Subcutaneous abdominal adipose tissue (tissue), 5 donors: ENCODE measurements around the gene NCAN.
"Not testable (repeated sequence)": the region's sequence is repeated elsewhere in the genome, so short reads cannot be mapped to it uniquely, and the experiment has no call there.

Experiments
- H3K27ac ChIP-seq: one replicate; pipeline ENCODE4 v1.7.0; 2013; ENCODE audit warnings: low read depth, mild to moderate bottlenecking, inconsistent platforms, low read length, moderate library complexity
- H3K27me3 ChIP-seq, 5 donors: one replicate each; pipeline ENCODE4 v1.7.0; 2013; ENCODE audit warnings: low read length in 5 of 5, inconsistent platforms in 1 of 5; ENCODE audit not compliant: control insufficient read depth in 5 of 5, insufficient read depth in 4 of 5
- H3K36me3 ChIP-seq, 5 donors: one replicate each; pipeline ENCODE4 v1.7.0; 2013; ENCODE audit warnings: low read length in 5 of 5; ENCODE audit not compliant: control insufficient read depth in 5 of 5, insufficient read depth in 5 of 5
- H3K4me1 ChIP-seq, 5 donors: one replicate each; pipeline ENCODE4 v1.7.0; 2013; ENCODE audit warnings: low read length in 5 of 5, mild to moderate bottlenecking in 3 of 5, moderate library complexity in 1 of 5; ENCODE audit not compliant: control insufficient read depth in 5 of 5, insufficient read depth in 5 of 5
- H3K4me3 ChIP-seq, 5 donors: one replicate each; pipeline ENCODE4 v1.7.0; 2013; ENCODE audit warnings: low read length in 5 of 5, low read depth in 1 of 5
- H3K9ac ChIP-seq, 5 donors: one replicate each; pipeline ENCODE4 v1.7.0; 2013; ENCODE audit warnings: low read length in 5 of 5, mild to moderate bottlenecking in 4 of 5, moderate library complexity in 3 of 5
- H3K9me3 ChIP-seq, 5 donors: one replicate each; pipeline ENCODE4 v1.7.0; 2013; ENCODE audit warnings: low read length in 5 of 5; ENCODE audit not compliant: control insufficient read depth in 5 of 5
- donor health status: healthy.
- donor health status: healthy.
- donor health status: healthy.
- donor health status: healthy.
- donor health status: healthy.

The NCAN gene

GRCh38 chr19:19173243-19173642 lies 38.5 kb upstream of the NCAN start:
- not testable (repeated sequence) for H3K4me3 ChIP-seq, H3K27ac ChIP-seq, H3K9ac ChIP-seq, H3K9me3 ChIP-seq, H3K27me3 ChIP-seq
- Histone ChIP-seq H3K4me1 (peaks cover 0 to 42% (median 35%) of the 10 kb centered on the region in 5 donors), H3K36me3 (peaks cover 0 to 20% (median 13%) of the 10 kb centered on the region in 5 donors)

DNA sequence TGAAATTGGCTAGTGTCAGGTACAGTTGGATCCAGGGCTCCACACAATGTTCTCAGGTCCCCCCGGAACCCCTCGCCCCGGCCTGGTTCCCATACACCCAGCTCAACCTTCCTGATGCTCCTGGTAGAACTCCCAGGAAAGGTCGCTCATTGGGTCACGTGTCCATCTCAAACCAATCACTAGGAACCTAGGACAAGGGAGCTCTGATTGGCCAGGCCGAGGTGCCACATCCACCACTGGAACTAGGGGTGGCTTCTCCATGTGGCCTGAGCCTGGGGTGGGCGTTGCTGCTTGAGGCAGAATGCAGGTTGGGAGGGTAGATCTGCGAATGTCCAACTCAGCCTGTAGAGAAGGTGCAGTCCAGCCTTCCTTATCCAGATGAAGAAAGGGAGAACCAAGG lies 34.8 kb upstream of the NCAN start:
- H3K4me3 ChIP-seq: no peak overlapping the region
- no peak overlapping the region for H3K9ac ChIP-seq
- peaks cover 0 to 52% (median 31%) of the 10 kb centered on the region in 5 donors for H3K36me3 ChIP-seq
- H3K4me1 ChIP-seq: peaks cover 0 to 25% (median 13%) of the 10 kb centered on the region in 5 donors
- H3K27ac ChIP-seq: no peak overlapping the region
- H3K9me3 ChIP-seq: peaks cover 0 to 7% (median 3%) of the 10 kb centered on the region in 5 donors
- H3K27me3 ChIP-seq: no peaks in the 10 kb centered on the region

- Histone ChIP-seq H3K4me3 (no peak overlapping the region), H3K27ac (no peak overlapping the region), H3K4me1 (peaks cover 0 to 13% (median 7%) of the 10 kb centered on the region in 5 donors), H3K9ac (no peak overlapping the region), H3K36me3 (peaks cover 0 to 65% (median 39%) of the 10 kb centered on the region in 5 donors), H3K27me3 (no peaks in the 10 kb centered on the region), H3K9me3 (peaks cover 0 to 7% (median 3%) of the 10 kb centered on the region in 5 donors)
Observed at GRCh38 chr19:19179548-19180441, 32.0 kb upstream of the NCAN start.

DNA sequence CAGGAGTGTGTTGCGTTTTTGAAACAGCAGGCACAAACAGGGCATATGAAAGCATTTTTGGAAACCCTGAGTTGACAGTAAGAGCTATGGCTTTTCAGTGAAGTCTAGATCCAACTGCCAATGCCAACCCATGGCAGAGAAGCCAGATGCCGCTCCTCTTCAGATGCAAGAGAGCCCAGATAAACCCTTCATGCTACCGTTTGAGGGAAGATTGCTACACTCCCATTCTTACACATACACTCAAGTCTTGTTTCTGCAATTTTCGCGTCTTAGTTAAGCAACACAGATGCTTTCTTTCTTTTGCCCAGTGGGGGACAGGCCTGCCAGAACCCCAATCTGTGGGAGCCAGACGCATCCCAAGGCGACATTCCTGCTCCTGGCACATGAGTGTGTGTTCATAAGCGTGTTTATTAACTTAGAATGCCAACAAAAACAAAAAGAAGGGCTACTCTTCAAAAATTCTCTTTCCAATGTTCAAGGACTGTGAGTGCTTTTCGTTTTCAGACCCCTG lies 30.2 kb upstream of the NCAN start:
- Histone ChIP-seq H3K4me1 (peaks cover 0 to 13% (median 7%) of the 10 kb centered on the region in 5 donors), H3K27me3 (no peaks in the 10 kb centered on the region), H3K36me3 (peaks cover 0 to 74% (median 40%) of the 10 kb centered on the region in 5 donors), H3K4me3 (no peak overlapping the region), H3K9me3 (peaks cover 0 to 7% (median 3%) of the 10 kb centered on the region in 5 donors), H3K27ac (peak overlapping the region; percentile 67), H3K9ac (peak overlapping the region in 1 of 5 donors; percentile 29)

GRCh38 chr19:19185853-19186740 lies 25.7 kb upstream of the NCAN start:
- Histone ChIP-seq H3K4me1 (peaks cover 2 to 33% (median 21%) of the 10 kb centered on the region in 5 donors), H3K36me3 (peaks cover 0 to 43% (median 23%) of the 10 kb centered on the region in 5 donors), H3K27ac (no peak overlapping the region), H3K9me3 (no peaks in the 10 kb centered on the region), H3K4me3 (no peak overlapping the region), H3K9ac (no peak overlapping the region), H3K27me3 (no peaks in the 10 kb centered on the region)

GRCh38 chr19:19186742-19187141 lies 25.0 kb upstream of the NCAN start:
- Histone ChIP-seq H3K9ac (no peak overlapping the region), H3K27me3 (no peaks in the 10 kb centered on the region), H3K4me3 (no peak overlapping the region), H3K9me3 (no peaks in the 10 kb centered on the region), H3K36me3 (peaks cover 0 to 37% (median 17%) of the 10 kb centered on the region in 5 donors), H3K27ac (no peak overlapping the region), H3K4me1 (peaks cover 2 to 35% (median 27%) of the 10 kb centered on the region in 5 donors)

DNA sequence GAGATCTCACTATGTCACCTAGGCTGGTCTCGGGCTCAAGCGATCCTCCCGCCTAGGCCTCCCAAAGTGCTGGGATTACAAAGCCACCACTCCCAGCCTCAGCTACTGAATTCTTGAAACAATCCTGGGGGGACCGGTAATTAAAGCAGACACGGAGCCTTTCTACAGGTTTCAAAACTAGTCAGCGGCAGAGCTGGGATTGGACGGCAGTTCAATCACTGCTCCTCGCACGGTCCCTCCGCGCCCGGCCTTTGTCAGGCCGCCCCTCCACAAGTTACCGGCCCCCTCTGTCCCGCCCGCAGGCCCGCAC lies 20.0 kb upstream of the NCAN start:
- H3K27me3 ChIP-seq: no peaks in the 10 kb centered on the region
- peak overlapping the region; percentile 87 to 100 (median 99) for H3K9ac ChIP-seq
- peak overlapping the region; percentile 100 for H3K27ac ChIP-seq
- peaks cover 0 to 8% (median 6%) of the 10 kb centered on the region in 5 donors for H3K36me3 ChIP-seq
- H3K9me3 ChIP-seq: no peaks in the 10 kb centered on the region
- peaks cover 8 to 51% (median 46%) of the 10 kb centered on the region in 5 donors for H3K4me1 ChIP-seq
- peak overlapping the region; percentile 86 to 98 (median 94) for H3K4me3 ChIP-seq

- Histone ChIP-seq H3K36me3 (peaks cover 0 to 10% (median 8%) of the 10 kb centered on the region in 5 donors), H3K4me3 (peak within 1 kb of the TSS; percentile 86 to 98 (median 95)), H3K27me3 (no peaks in the 10 kb centered on the region), H3K9me3 (no peaks in the 10 kb centered on the region), H3K27ac (peak within 1 kb of the TSS; percentile 100), H3K4me1 (peaks cover 8 to 51% (median 46%) of the 10 kb centered on the region in 5 donors), H3K9ac (peak within 1 kb of the TSS; percentile 87 to 100 (median 99))
Observed at GRCh38 chr19:19192078-19192882, 19.5 kb upstream of the NCAN start, which contains the start of the genes BORCS8 and RFXANK. Gene BORCS8 (minus strand): TSS chr19:19192152. CDS start chr19:19192117, 35 bp downstream. Gene RFXANK (plus strand): TSS chr19:19192258. CDS start chr19:19193947, 1,689 bp downstream.

DNA sequence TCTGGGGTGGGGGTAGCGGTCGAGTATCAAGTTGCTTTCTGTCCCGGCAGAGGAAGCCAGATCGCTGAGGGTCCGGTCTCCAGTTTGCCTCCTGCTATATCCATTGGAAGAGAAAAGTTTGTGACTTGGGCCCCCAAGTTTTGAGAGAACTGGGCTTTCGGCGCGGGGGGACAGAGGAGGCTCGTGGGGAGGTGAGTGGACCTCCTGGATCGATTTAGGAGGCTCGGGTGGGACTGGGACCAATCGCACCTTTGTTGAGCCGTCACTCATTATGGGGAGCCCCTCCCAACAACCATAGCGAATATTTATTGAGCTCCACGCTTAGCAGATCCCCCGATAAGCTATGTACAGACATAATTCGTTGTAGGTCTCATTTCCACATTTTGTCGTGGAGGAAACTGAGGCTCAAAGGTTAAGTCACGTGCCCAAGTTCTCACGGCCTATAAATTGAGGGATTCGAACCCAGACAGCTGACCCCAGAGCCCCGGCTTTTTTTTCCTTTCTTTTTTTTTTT lies 18.8 kb upstream of the NCAN start:
- Histone ChIP-seq H3K27ac (peak overlapping the region; percentile 100), H3K9ac (peak overlapping the region; percentile 77 to 91 (median 88)), H3K9me3 (no peaks in the 10 kb centered on the region), H3K36me3 (peaks cover 0 to 13% (median 12%) of the 10 kb centered on the region in 5 donors), H3K27me3 (no peaks in the 10 kb centered on the region), H3K4me1 (peaks cover 8 to 51% (median 46%) of the 10 kb centered on the region in 5 donors), H3K4me3 (peak overlapping the region; percentile 86 to 98 (median 95))
